OCI-LY1 (cell line): ENCODE measurements around the gene RAB30.

Source experiments
- H2AFZ ChIP-seq: fragments of 200-600 bp; sonication (generic), shearing (Covaris generic); 2 replicates; pipeline ENCODE4 v1.6.0; 2014; ENCODE audit warnings: antibody characterized with exemption, mild to moderate bottlenecking, low read length
- H3F3A ChIP-seq: fragments of 200-600 bp; sonication (generic), shearing (Covaris generic); 2 replicates; pipeline ENCODE4 v1.6.0; 2014; ENCODE audit warnings: mild to moderate bottlenecking, antibody characterized with exemption, low read length, moderate library complexity; ENCODE audit not compliant: insufficient read depth
- H3K27ac ChIP-seq: fragments of 200-600 bp; sonication (generic); 2 replicates; pipeline ENCODE4 v1.5.1; 2014; ENCODE audit warnings: low read length, mixed run types, mild to moderate bottlenecking, low read depth; ENCODE audit not compliant: poor library complexity, severe bottlenecking
- H3K27me3 ChIP-seq: fragments of 200-600 bp; sonication (generic); 2 replicates; pipeline ENCODE4 v1.6.0; 2014; ENCODE audit warnings: antibody characterized with exemption, mild to moderate bottlenecking, low read length, moderate library complexity; ENCODE audit not compliant: insufficient read depth
- H3K36me3 ChIP-seq: fragments of 200-600 bp; sonication (generic); 2 replicates; pipeline ENCODE4 v1.6.1; 2014; ENCODE audit warnings: mild to moderate bottlenecking, antibody characterized with exemption, low read length, moderate library complexity, mixed read lengths; ENCODE audit not compliant: insufficient read depth
- H3K4me1 ChIP-seq: fragments of 200-600 bp; sonication (generic); 2 replicates; pipeline ENCODE4 v1.5.1; 2014; ENCODE audit warnings: mild to moderate bottlenecking, low read length, moderate library complexity; ENCODE audit not compliant: insufficient read depth, severe bottlenecking
- H3K4me2 ChIP-seq: fragments of 200-600 bp; sonication (generic), shearing (Covaris generic); 2 replicates; pipeline ENCODE4 v1.6.1; 2014; ENCODE audit warnings: low read length
- H3K4me3 ChIP-seq: fragments of 200-600 bp; sonication (generic); 2 replicates; pipeline ENCODE4 v1.5.1; 2014; ENCODE audit warnings: low read length, low read depth, mild to moderate bottlenecking, mixed read lengths; ENCODE audit not compliant: poor library complexity, severe bottlenecking
- H3K79me2 ChIP-seq: fragments of 200-600 bp; shearing (Covaris generic); 2 replicates; pipeline ENCODE4 v1.6.1; 2016; ENCODE audit warnings: mixed run types, low read length, mixed read lengths; ENCODE audit not compliant: insufficient read depth
- H3K9ac ChIP-seq: fragments of 200-600 bp; sonication (generic), shearing (Covaris generic); 2 replicates; pipeline ENCODE4 v1.6.1; 2014; ENCODE audit warnings: mild to moderate bottlenecking, low read length, mixed read lengths
- H3K9me2 ChIP-seq: fragments of 200-600 bp; sonication (generic), shearing (Covaris generic); 2 replicates; pipeline ENCODE4 v1.6.1; 2014; ENCODE audit warnings: low read depth, mild to moderate bottlenecking, low read length, mixed read lengths
- H3K9me3 ChIP-seq: fragments of 200-600 bp; shearing (Covaris generic); 2 replicates; pipeline ENCODE4 v1.6.1; 2014; ENCODE audit warnings: low read length, mixed read lengths
- H4K20me1 ChIP-seq: fragments of 200-600 bp; sonication (generic), shearing (Covaris generic); 2 replicates; pipeline ENCODE4 v1.6.0; 2016; ENCODE audit warnings: mild to moderate bottlenecking, low read length; ENCODE audit not compliant: insufficient read depth
- EZH2 ChIP-seq: fragments of 200-600 bp; sonication (generic), shearing (Covaris generic); IDR thresholded peaks from 2 replicates; pipeline ENCODE4 v1.8.0; 2017; ENCODE audit warnings: borderline replicate concordance, mixed run types, mild to moderate bottlenecking, antibody characterized with exemption, low read length, moderate library complexity, mixed read lengths
- TF ChIP-seq, protein P1 (sequence below): fragments of 200-600 bp; sonication (generic), shearing (Covaris generic); IDR thresholded peaks from 2 replicates; pipeline ENCODE4 v1.5.1; 2017; ENCODE audit warnings: mild to moderate bottlenecking, antibody characterized with exemption, low read length, moderate library complexity, mixed read lengths

The RAB30 gene

DNA sequence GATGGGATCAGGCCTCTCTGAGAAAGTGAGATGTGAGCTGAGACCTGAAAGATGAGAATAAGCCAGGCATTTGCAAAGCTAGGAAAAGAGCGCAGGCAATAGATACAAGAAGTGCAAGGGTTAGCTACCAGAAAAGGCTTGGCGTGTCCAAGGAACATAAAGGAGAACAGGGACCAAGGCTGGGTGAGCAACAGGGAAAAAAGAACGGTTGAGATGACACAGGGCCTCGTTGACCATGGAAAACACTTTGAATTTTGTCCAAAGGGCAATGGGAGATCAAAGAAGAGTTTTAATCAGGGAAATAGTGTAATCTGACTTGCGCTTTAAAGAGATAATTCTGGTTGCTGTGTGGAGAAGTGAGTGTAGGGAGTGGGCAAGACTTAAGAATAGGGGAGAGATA lies 35.0 kb downstream of the RAB30 start:
- Histone ChIP-seq H4K20me1 (no peaks in the 10 kb centered on the region), H3K36me3 (no peaks in the 10 kb centered on the region; the same call in 1 of the 2 replicates), H3K9me2 (no peaks in the 10 kb centered on the region), H3K27me3 (no peaks in the 10 kb centered on the region), H3K27ac (no peak overlapping the region), H2AFZ (no peak overlapping the region), H3K4me1 (peaks cover 54% of the 10 kb centered on the region), H3K4me3 (no peak overlapping the region), H3K9me3 (no peaks in the 10 kb centered on the region), H3K79me2 (peaks cover 75% of the 10 kb centered on the region), H3F3A (no peaks in the 10 kb centered on the region), H3K9ac (no peak overlapping the region), H3K4me2 (no peak overlapping the region)
- TF ChIP-seq, protein P1, sequence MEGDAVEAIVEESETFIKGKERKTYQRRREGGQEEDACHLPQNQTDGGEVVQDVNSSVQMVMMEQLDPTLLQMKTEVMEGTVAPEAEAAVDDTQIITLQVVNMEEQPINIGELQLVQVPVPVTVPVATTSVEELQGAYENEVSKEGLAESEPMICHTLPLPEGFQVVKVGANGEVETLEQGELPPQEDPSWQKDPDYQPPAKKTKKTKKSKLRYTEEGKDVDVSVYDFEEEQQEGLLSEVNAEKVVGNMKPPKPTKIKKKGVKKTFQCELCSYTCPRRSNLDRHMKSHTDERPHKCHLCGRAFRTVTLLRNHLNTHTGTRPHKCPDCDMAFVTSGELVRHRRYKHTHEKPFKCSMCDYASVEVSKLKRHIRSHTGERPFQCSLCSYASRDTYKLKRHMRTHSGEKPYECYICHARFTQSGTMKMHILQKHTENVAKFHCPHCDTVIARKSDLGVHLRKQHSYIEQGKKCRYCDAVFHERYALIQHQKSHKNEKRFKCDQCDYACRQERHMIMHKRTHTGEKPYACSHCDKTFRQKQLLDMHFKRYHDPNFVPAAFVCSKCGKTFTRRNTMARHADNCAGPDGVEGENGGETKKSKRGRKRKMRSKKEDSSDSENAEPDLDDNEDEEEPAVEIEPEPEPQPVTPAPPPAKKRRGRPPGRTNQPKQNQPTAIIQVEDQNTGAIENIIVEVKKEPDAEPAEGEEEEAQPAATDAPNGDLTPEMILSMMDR: no peak
- TF ChIP-seq EZH2: no peak

DNA sequence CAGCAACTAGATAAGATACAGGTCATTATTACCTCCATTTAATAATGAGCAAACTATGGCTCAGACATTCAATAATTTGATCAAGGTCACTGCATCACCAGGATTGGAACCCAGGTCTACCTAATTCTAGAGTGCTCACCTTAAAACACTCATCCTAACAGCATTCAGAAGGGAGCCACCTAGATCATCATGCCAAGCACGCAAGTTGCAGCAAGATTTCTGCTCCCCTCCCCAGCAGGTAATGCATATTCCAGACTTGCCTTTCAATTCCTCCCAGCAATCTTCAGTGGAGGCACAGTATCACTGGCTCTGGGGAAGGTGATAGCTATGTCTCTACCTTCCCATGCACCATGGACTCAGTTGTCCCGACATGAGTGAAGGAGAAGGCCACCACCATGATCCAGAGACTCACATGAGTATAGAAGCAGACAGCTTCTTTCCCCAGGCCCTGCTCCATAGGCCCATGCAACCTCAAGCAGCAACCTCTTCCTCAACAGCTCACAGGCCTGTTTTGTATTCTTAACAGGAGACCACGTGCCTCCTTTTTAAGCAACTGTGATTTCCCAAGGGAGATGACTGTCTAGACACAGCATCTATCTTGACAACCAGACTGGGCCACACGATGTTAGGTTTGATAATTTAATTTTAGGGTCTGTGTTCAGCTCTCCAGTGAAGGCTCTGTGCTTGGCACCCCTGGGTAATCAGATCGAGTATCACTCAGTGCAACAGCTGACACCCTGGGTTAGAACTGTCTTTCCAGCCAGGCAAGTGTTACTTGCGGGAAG lies 36.4 kb downstream of the RAB30 start:
- Histone ChIP-seq H3K9me3 (no peaks in the 10 kb centered on the region), H3K27ac (peak overlapping the region; percentile 42), H3K9ac (no peak overlapping the region; the same call in 1 of the 2 replicates), H3K4me2 (peak overlapping the region; percentile 26; the same call in 1 of the 2 replicates), H3K27me3 (no peaks in the 10 kb centered on the region), H2AFZ (no peak overlapping the region), H3K36me3 (peaks cover 7% of the 10 kb centered on the region), H3K4me1 (peaks cover 46% of the 10 kb centered on the region), H3F3A (no peaks in the 10 kb centered on the region), H4K20me1 (no peaks in the 10 kb centered on the region), H3K4me3 (no peak overlapping the region), H3K79me2 (peaks cover 83% of the 10 kb centered on the region), H3K9me2 (no peaks in the 10 kb centered on the region)
- TF ChIP-seq, protein P1: no peak
- TF ChIP-seq EZH2: no peak

DNA sequence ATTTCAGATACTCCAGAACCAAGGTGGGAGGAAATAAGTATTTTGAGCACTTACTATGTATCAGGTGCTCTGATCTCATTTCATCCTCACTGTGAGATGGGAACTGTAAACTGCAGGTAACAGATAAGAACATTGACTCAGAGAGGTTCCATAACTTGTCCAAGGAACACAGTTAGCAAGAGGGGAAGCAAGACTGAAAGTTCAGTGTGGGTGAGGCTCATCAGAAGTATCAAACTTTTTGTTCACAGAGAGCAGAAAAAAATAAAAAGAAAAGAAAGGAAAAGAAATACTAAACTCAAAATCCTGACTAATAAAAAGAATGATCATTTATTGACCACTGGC lies 37.1 kb downstream of the RAB30 start:
- Histone ChIP-seq H3K36me3 (peaks cover 12% of the 10 kb centered on the region), H3K4me3 (no peak overlapping the region), H3K4me1 (peaks cover 46% of the 10 kb centered on the region), H3K9ac (peak overlapping the region; percentile 29), H3K9me2 (no peaks in the 10 kb centered on the region), H4K20me1 (no peaks in the 10 kb centered on the region), H3K27ac (peak overlapping the region; percentile 31), H3K79me2 (peaks cover 84% of the 10 kb centered on the region), H3K9me3 (no peaks in the 10 kb centered on the region), H3F3A (no peaks in the 10 kb centered on the region), H2AFZ (no peak overlapping the region), H3K27me3 (no peaks in the 10 kb centered on the region), H3K4me2 (peak overlapping the region; percentile 26)
- TF ChIP-seq, protein P1: no peak
- TF ChIP-seq EZH2: no peak
